Activated naive CD4-positive, alpha-beta T cell treated with anti-CD3 and anti-CD28 coated beads, Interleukin-2, amount 50 U/mL, for 72 hours (primary cell): ENCODE results near the gene TBC1D16. TPM values are rescaled to one million over a fixed set of nuclear protein-coding genes. Genes with fewer than 3 reads are reported as not detected.
A peak's percentile ranks its signal among the peaks of the same experiment; 100 is the strongest.

Source experiments
- ATAC-seq, 2 donors: fragments of 150-1000 bp; cut with Tn5 transposase; 2 replicates each; pipeline ENCODE4 v1.10.0; 2021; ENCODE audit warnings: mild to moderate bottlenecking in 2 of 2, moderate library complexity in 2 of 2
- DNase-seq, 2 donors: peaks; one replicate each; pipeline ENCODE4 v3.0.0; 2021 to 2022; ENCODE audit warnings: low spot score in 2 of 2
- H3K27ac Mint-ChIP-seq, 2 donors: one replicate each; pipeline ENCODE4 v1.8.0; 2022; ENCODE audit warnings: mild to moderate bottlenecking in 2 of 2, mixed read lengths in 2 of 2
- H3K36me3 Mint-ChIP-seq, 2 donors: one replicate each; pipeline ENCODE4 v1.8.0; 2022; ENCODE audit warnings: mixed read lengths in 2 of 2
- H3K9me3 Mint-ChIP-seq, 2 donors: one replicate each; pipeline ENCODE4 v1.8.0; 2022; ENCODE audit warnings: mixed read lengths in 2 of 2
- total RNA-seq, 2 donors: library from RNA; stranded (reverse); gene quantifications; one replicate each; pipeline ENCODE4 v1.2.3, GENCODE V29; 2022

TBC1D16 gene, protein sequence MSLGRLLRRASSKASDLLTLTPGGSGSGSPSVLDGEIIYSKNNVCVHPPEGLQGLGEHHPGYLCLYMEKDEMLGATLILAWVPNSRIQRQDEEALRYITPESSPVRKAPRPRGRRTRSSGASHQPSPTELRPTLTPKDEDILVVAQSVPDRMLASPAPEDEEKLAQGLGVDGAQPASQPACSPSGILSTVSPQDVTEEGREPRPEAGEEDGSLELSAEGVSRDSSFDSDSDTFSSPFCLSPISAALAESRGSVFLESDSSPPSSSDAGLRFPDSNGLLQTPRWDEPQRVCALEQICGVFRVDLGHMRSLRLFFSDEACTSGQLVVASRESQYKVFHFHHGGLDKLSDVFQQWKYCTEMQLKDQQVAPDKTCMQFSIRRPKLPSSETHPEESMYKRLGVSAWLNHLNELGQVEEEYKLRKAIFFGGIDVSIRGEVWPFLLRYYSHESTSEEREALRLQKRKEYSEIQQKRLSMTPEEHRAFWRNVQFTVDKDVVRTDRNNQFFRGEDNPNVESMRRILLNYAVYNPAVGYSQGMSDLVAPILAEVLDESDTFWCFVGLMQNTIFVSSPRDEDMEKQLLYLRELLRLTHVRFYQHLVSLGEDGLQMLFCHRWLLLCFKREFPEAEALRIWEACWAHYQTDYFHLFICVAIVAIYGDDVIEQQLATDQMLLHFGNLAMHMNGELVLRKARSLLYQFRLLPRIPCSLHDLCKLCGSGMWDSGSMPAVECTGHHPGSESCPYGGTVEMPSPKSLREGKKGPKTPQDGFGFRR
- total RNA-seq = 10 to 100 TPM in 1 of 2 donors, 1 to 10 TPM in 1; 5.2 to 10.2 TPM

DNA sequence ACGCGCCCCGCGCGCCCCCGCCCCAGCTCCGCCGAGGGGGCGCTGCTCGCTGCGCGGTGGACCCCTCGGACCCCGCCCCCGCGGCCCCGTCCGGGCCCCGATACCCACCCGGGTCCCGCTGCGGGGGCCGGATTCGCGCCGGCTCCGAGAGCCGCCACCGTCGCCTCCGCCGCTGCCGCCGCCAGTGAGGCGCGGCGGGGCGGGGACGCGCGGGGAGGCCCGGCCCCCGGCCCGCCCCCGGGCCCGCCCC lies at the start of gene TBC1D16:
TSS of gene TBC1D16 (minus strand) at position 186 of the 250 bp plus-strand sequence. CDS start 22,325 bp downstream, outside the sequence.
- DNase-seq (no peak), ATAC-seq (no peak)
- Mint-ChIP-seq H3K9me3 (no peaks in the 10 kb centered on the region), H3K27ac (peak within 1 kb of the TSS; percentile 80 to 93), H3K36me3 (peaks cover 0 to 4% of the 10 kb centered on the region in 2 donors)

DNA sequence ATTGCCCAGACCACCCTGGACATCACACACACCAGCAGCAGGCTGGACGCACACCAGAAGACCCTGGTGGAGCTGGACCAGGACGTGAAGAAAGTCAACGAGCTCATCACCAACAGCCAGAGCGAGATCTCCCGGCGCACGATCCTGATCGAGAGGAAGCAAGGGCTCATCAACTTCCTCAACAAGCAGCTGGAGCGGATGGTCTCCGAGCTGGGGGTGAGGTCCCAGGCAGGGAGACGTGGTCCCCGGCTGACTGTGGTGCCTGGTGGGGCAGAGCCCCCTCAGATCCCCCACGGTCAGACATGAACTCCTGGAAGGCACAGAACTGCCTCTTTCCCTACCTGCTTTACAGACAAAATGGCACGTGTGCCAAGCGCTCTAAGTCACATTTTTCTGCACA lies 49.1 kb upstream of the TBC1D16 start:
- ATAC-seq (no peak), DNase-seq (no peak)
- Mint-ChIP-seq H3K27ac (no peak overlapping the region), H3K36me3 (no peaks in the 10 kb centered on the region), H3K9me3 (no peaks in the 10 kb centered on the region)

DNA sequence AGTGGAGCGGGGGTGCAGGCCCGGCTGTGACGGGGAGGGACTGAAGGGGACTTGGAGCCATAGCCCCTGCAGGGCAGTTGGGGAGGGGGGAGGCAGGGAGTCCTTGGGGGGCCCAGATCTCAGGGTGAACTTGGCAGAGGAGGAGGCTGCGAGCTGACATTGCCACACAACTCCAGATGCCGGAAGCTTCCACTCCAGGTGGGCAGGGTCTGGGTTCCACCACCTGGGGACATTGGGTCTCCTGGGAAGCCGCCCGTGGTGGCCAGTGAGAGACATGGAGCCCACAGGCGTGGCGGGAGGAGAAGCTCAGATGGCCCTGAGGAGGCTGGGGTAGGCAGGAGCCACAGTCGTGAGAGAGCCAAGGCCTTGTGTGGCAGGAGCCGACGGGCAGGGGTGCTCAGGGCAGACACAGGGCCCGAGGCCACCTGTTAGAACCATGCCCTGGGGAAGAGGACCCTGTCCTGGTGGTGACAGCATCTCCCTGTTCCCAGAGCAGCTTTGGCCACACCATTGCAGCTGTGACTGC lies 47.5 kb upstream of the TBC1D16 start:
- ATAC-seq = no peak
- no peak overlapping the region for H3K27ac Mint-ChIP-seq
- no peaks in the 10 kb centered on the region for H3K36me3 Mint-ChIP-seq
- no peak for DNase-seq
- no peaks in the 10 kb centered on the region for H3K9me3 Mint-ChIP-seq

DNA sequence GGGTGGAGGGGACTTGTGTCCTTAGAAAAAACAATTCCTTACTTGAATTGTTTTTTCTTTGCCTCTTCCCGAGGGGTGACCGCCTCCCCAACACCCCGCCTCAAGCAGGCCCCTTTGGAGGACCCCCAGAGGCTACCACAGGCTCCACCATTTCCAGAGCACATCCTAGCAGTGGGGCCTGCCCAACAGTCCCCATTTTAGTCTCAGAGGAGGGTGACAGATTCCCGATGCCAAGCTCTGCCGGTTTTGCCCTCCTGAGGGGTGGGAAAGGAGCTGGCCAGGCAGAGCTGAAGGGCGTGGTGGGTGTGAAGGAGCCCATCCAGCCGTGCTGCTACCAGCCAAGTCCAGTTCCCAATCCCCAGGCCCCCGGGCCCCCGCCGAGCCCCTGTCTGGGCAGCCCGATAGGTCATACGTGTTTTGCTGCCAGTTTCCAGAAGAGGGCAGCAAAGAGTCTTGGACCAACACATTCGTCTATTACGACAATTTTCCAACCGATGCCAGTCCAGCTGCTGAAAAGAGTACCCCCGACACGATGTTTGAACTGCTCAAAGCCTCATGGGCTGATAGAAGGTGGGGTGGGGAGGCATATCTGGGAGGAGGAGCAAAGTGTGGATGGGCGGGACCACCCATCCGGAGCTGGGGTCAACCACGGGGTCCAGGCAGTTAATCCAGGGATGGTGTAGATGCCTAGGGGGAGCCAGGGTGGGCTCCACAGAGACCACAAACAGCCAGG lies 46.9 kb upstream of the TBC1D16 start:
- Mint-ChIP-seq H3K27ac (no peak overlapping the region), H3K9me3 (no peaks in the 10 kb centered on the region), H3K36me3 (no peaks in the 10 kb centered on the region)
- peak; percentile 71 to 81 for ATAC-seq
- DNase-seq = peak in 1 of 2 donors; percentile 67

DNA sequence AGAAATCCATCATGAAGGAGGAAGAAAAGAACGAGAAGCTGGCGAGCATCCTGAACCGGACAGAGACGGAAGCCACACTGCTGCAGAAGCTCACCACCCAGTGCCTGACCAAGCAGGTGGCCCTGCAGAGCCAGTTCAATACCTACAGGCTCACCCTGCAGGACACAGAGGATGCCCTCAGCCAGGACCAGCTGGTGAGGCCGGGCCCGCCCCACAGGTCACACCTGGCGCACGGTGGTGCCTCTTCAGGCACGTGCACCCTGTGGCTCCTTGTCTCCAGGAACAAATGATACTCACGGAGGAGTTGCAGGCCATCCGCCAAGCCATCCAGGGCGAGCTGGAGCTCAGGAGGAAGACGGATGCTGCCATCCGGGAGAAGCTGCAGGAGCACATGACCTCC lies 45.9 kb upstream of the TBC1D16 start:
- H3K9me3 Mint-ChIP-seq = no peaks in the 10 kb centered on the region
- no peak for DNase-seq
- ATAC-seq = no peak
- no peak overlapping the region for H3K27ac Mint-ChIP-seq
- H3K36me3 Mint-ChIP-seq = no peaks in the 10 kb centered on the region

DNA sequence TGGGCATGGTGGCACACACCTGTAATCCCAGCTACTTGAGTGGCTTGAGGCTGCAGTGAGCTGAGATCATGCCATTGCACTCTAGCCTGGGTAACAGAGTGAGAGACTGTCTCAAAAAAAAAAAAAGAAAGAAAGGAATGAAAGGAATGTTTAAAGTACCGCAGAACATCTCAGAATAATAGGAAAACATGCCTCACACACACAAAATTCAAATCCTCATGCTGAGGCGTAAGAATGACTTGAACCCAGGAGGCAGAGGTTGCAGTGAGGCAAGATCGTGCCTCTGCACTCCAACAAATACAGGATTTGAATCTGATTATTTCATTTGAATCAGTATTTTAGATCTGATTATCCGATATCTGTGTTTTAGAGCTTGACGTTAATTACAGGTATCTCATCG lies 44.4 kb upstream of the TBC1D16 start:
- Mint-ChIP-seq H3K27ac (no peak overlapping the region), H3K36me3 (no peaks in the 10 kb centered on the region), H3K9me3 (no peaks in the 10 kb centered on the region)
- no peak for DNase-seq
- ATAC-seq = no peak

DNA sequence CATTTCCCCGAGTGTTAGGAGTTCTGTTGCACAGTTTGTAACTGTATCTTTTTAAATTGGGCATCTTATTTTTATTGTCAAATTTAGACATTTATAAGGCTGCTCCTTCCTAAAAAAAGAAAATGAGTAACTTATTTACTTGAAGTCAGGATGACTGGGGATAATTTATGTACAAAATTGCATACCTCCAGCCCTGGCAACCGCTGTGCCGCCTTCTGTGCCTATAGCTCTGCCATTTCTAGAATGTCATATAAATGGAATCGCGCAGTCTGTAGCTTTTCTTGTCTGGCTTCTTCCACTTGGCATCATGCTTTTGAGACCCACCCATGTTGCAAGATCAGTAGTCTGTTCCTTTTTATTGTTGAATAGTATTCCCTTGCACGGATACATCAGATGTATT lies 36.7 kb upstream of the TBC1D16 start:
- DNase-seq = no peak
- no peak overlapping the region for H3K27ac Mint-ChIP-seq
- H3K9me3 Mint-ChIP-seq = no peaks in the 10 kb centered on the region
- no peaks in the 10 kb centered on the region for H3K36me3 Mint-ChIP-seq
- ATAC-seq = no peak

DNA sequence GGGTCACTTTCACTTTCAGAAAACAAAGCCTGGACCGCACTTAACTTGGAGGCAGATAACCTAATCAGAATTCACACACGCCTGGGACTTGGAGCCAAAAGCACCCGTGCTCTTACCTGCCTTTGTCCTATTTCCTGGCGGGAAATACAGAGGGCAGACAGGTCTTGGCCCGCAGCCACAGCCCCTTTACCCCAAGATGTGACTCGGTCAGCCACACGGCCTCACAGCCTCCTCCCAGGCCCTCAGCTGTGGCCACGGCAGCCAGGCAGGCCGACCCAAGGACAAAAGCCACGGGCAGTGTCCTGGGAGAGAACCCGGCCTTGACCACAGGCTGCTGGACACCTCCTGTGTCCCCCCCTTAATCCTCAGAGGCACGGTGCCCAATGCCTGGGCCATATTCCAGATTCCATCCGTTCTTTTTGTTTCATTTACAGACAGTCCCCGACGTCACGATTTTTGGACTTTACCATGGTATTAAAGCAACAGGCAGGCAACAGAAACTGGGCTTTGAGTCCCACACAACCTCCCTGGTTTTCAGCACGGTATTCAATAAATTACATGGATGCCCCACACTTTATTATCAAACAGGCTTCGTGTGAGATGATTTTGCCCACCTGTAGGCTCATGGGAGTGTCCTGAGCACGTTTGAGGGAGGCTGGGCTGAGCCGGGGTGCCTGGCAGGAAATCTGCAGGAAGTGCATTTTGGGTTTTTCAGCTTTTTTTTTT lies 35.6 kb upstream of the TBC1D16 start:
- Mint-ChIP-seq H3K9me3 (no peaks in the 10 kb centered on the region), H3K36me3 (no peaks in the 10 kb centered on the region), H3K27ac (no peak overlapping the region)
- ATAC-seq = no peak
- no peak for DNase-seq

DNA sequence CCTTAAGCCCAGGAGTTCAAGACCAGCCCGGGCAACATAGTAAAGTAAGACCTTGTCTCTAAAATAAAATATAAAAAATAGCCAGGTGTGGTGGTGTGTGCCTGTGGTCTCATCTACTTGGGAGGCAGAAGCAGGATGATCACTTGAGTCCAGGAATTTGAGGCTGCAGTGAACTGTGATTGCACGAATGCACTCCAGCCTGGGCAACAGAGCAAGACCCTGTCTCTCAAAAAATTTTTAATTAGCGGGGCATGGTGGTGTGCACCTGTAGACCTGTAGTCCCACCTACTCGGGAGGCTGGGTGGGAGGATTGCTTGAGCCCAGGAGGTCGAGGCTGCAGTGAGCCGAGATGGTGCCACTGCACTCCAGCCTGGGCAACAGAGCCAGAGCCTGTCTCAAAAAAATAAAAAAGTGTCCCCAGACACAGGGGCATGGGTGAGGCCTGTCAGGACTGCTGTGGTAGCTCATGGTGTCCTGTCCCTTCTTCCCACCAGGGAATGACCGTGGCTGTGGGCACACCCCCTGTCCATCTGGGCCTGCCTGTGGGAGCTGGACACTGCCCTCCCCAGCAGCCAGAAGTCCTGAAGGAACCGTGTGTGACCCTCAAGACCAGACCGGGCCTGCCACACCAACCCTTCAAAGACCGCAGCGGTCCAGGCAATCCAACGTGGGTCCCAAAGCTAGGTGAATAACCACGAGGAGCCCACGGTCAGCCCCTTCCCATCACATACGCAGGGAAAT lies 34.9 kb upstream of the TBC1D16 start:
- Mint-ChIP-seq H3K9me3 (no peaks in the 10 kb centered on the region), H3K27ac (no peak overlapping the region), H3K36me3 (no peaks in the 10 kb centered on the region)
- ATAC-seq (no peak), DNase-seq (no peak)

DNA sequence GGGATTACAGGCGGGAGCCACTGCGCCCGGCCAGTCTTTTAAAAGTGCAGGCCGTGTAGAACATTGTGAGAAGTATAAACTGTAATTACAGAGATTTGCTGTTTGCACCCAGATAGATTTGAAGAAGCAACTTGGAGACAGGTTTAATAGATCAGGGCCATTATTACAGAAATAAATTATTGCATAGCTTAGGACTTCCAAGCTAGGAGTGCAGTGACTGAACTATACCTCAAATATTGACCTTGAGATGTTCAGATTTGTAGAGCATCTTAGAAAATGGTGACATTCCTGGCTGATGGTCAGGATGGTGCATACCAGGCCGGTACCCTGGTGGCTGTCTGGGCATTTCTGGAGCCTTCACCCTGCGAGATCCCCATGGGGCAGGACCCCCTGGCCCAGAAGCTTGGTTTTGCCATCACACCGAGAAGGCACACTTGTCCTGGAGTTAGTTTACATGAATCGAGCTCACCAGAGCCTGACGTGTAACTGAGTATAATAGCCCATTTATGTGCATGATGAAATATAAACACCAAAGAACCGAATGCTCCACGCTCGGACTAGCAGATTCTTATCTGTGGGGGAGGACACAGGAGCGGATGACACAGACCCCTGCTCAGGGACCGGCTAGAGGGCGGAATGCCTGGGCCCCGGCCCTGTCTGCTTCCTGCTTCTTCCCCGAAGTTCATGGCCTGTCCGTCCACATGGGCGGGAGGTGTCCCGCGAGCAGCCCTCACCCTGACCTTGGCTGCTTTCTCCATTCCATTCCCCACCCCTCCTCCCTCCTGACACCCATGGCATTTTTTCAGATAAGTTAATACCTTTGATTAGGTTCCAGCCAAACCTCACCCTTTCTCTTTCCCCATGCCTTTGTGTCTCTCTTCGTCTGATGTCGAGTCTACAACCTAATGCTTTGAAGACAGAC lies 32.9 kb upstream of the TBC1D16 start:
- H3K27ac Mint-ChIP-seq = no peak overlapping the region
- no peaks in the 10 kb centered on the region for H3K9me3 Mint-ChIP-seq
- no peak for ATAC-seq
- H3K36me3 Mint-ChIP-seq = no peaks in the 10 kb centered on the region
- DNase-seq = no peak

DNA sequence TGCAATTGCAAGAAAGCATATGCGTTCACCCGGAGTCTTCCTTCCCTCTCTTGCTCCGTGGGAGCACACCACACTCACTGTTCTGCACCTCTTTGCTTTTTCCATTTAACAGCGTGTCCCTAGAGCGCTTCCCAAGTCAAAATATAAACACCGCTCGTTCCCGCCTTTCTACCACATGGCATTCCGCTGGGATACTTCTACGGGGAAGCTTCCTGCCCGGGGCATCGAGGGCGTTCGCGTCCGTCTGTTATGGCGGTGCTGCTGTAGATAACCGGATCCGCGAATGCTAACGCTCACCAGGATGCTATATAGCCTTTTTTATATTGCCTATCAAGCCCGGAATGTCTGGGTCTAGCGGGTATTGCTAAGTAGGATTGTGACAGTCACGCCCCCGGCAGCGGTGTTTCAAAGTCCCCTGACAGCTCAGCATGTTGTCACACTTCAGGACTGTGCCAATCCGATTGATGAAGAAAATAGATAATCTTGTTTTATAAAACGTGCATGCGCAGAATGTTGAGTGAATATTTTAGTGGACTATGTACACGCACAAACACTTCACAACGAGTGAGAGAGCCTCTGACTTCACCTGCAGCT lies 31.8 kb upstream of the TBC1D16 start:
- no peaks in the 10 kb centered on the region for H3K36me3 Mint-ChIP-seq
- no peak overlapping the region for H3K27ac Mint-ChIP-seq
- no peaks in the 10 kb centered on the region for H3K9me3 Mint-ChIP-seq
- DNase-seq (no peak), ATAC-seq (no peak)

DNA sequence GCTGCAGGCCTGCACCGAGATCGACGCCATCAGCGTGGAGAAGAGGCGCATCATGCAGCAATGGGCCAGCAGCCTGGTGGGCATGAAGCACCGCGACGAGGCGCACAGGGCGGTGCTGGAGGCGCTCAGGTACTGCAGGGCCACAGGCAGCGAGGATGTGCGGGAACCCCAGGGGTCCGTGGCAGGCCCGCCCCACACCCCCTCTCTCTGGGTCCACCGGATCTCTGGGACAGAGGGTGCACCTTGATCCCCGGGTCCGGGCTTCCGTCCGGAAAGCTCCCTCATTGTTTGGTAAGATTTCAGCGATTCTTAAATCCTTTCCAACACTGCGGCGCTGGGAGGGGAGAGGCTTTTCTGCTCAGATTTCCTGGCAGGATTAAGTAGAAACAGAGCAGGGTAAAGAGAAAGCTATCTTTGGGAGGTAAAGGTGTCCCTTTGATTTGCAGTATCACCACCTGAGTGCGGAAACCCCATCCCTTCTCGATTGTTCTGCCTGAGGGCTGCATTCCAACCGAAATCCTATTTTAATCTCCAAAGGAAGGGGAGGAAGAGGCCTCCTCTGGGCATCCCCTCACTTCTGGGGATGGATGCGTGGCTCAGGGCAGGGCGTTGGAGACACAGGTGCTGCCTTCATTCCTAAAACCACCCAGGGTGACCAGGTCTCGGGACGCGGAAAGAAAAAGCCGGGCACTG lies 30.0 kb upstream of the TBC1D16 start:
- DNase-seq (no peak), ATAC-seq (no peak)
- Mint-ChIP-seq H3K9me3 (no peaks in the 10 kb centered on the region), H3K36me3 (no peaks in the 10 kb centered on the region), H3K27ac (no peak overlapping the region)

DNA sequence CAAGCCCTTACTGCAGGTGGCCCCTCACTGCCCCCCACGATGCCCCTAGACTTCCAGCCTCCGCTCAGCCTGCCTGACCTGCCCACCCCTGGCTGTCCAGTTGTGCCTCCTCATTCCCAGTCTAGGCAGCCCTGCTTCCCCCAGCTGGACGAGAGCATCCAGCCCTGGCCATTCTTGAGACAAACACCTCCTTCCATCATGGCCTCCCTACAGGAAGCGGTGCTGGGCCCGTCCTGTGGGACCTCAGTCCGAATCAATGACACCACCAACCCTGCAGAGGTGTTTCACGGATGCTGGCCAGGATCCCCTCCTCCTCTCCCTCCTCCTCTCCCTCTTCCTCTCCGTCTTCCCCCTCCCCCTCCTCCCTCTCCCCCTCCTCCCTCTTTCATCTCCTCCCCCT lies 29.0 kb upstream of the TBC1D16 start:
- no peak for DNase-seq

DNA sequence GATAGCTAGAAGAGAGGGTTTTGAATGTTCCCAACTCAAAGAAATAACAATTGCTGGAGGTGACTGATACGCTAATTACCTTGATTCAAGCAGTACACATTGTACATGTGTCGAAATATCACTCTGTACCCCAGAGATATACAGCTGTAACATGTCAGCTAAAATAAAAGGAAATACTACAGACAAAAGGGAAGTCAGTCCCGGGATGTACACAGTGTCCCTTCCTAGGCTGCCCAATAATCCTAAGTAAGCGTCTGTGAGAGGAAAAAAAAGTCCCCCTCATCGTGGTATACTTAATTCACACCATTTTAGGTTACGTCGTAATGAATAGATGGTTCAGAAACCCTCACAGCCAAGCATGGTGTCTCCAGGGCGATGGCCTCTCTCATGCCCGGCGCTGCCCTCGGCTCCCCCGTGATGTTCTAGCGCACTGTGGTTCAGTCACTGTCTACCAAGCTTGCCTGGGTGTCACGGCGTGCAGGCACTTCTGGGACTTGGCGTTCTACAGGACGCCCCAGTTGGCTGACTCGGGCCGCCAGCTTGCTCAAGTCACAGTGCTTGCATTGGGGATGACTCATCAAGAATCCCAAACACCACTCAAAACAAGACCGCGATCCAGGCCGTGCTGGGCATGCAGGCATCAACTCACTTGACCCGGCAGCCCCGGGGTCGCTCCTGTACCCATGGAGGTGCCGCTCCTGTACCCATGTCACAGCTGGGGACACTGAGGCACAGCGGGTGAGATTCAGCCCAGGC lies 28.3 kb upstream of the TBC1D16 start:
- ATAC-seq = no peak
- no peaks in the 10 kb centered on the region for H3K9me3 Mint-ChIP-seq
- H3K36me3 Mint-ChIP-seq = no peaks in the 10 kb centered on the region
- no peak overlapping the region for H3K27ac Mint-ChIP-seq
- no peak for DNase-seq

More for the DNA sequence above, 29.0 kb upstream of the TBC1D16 start:
- H3K36me3 Mint-ChIP-seq = no peaks in the 10 kb centered on the region
- no peaks in the 10 kb centered on the region for H3K9me3 Mint-ChIP-seq
- H3K27ac Mint-ChIP-seq = no peak overlapping the region
- ATAC-seq = no peak
